GM12878 (cell line): Measurements from ENCODE around the gene HK2. TPM values are rescaled to one million over a fixed set of nuclear protein-coding genes. Genes with fewer than 3 reads are reported as not detected.

Source experiments
- ATAC-seq: fragments of 200-7000 bp; cut with Tn5 transposase; 3 replicates; pipeline ENCODE4 v1.9.1; 2020; ENCODE audit warnings: mild to moderate bottlenecking, moderate library complexity
- BruUV-seq: library from RNA; stranded (reverse); fragments of 400-500 nt; replicated peaks from 2 replicates; lab custom pipeline; 2021; lab: Mats Ljungman, UMichigan
- CTCF ChIA-PET: fragments of 300-600 bp; sonication (Branson Sonifier 250); formaldehyde crosslinking; extraction: SDS; loops from one replicate; lab custom pipeline; 2021; ENCODE audit warnings: inconsistent platforms; lab: Yijun Ruan, JAX
- POLR2A ChIA-PET: fragments of 350-600 bp; formaldehyde crosslinking; extraction: SDS; loops from one replicate; lab custom pipeline; 2021; ENCODE audit warnings: inconsistent platforms; lab: Charles Lee
- RAD21 ChIA-PET: fragments of 300-600 bp; sonication (Branson Sonifier 250); formaldehyde crosslinking; loops from one replicate; lab custom pipeline; 2023; ENCODE audit warnings: antibody characterized with exemption; ENCODE audit not compliant: unreplicated experiment; lab: Charles Lee
- SMC1A ChIA-PET: fragments of 300-600 bp; sonication (Branson Sonifier 250); formaldehyde crosslinking; loops from one replicate; lab custom pipeline; 2023; ENCODE audit not compliant: unreplicated experiment, uncharacterized antibody; lab: Charles Lee
- DNase-seq: peaks from one replicate; pipeline ENCODE4 v3.0.0-alpha.2; 2011; ENCODE audit warnings: low read depth, low spot score
- FAIRE-seq: peaks from 3 replicates; lab custom pipeline; 2011; peaks lifted over from hg19 to GRCh38; lab: Jason Lieb, UNC
- H2AFZ ChIP-seq: 2 replicates; pipeline ENCODE4 v1.6.0; 2011; ENCODE audit warnings: low read depth, low read length, control low read depth; ENCODE audit not compliant: control insufficient read depth
- H3K27ac ChIP-seq: 2 replicates; pipeline ENCODE4 v1.5.1; 2011; ENCODE audit warnings: control low read depth; ENCODE audit not compliant: control insufficient read depth, insufficient read depth
- H3K27me3 ChIP-seq, 2 experiments: replicated peaks in 1 of 2; 2 replicates each; pipeline versions ENCODE4 v1.6.0 to v1.6.1; 2011; ENCODE audit warnings: low read length in 1 of 2; ENCODE audit not compliant: control insufficient read depth in 2 of 2, insufficient read depth in 2 of 2
- H3K36me3 ChIP-seq, 2 experiments: 2 replicates each; pipeline ENCODE4 v1.5.1; 2011; ENCODE audit warnings: low read length in 1 of 2; ENCODE audit not compliant: control insufficient read depth in 2 of 2, insufficient read depth in 2 of 2
- H3K4me1 ChIP-seq: 2 replicates; pipeline ENCODE4 v1.6.1; 2011; ENCODE audit warnings: mild to moderate bottlenecking, low read length, moderate library complexity, mixed read lengths; ENCODE audit not compliant: control insufficient read depth, insufficient read depth
- H3K4me2 ChIP-seq: 2 replicates; pipeline ENCODE4 v1.6.0; 2011; ENCODE audit warnings: control low read depth; ENCODE audit not compliant: control insufficient read depth, insufficient read depth
- H3K4me3 ChIP-seq: fragments of 200-600 bp; sonication (generic); 2 replicates; pipeline ENCODE4 v1.5.1; 2016
- H3K79me2 ChIP-seq: 2 replicates; pipeline ENCODE4 v1.6.0; 2011; ENCODE audit warnings: low read length; ENCODE audit not compliant: control insufficient read depth, insufficient read depth
- H3K9ac ChIP-seq: 2 replicates; pipeline ENCODE4 v1.8.0; 2011; ENCODE audit warnings: low read length, control low read depth, mixed read lengths; ENCODE audit not compliant: control insufficient read depth, insufficient read depth
- H3K9me3 ChIP-seq: replicated peaks from 3 replicates; pipeline ENCODE4 v1.5.1; 2011; ENCODE audit warnings: mild to moderate bottlenecking, low read length; ENCODE audit not compliant: control insufficient read depth, insufficient read depth
- H4K20me1 ChIP-seq: 2 replicates; pipeline ENCODE4 v1.6.0; 2011; ENCODE audit not compliant: control insufficient read depth, insufficient read depth
- E2F4 ChIP-seq: IDR thresholded peaks from 2 replicates; pipeline ENCODE4 v1.6.1; 2012; ENCODE audit warnings: low read depth, low read length, improper control_type of control experiment
- EED ChIP-seq: sonication (generic); IDR thresholded peaks from 2 replicates; pipeline ENCODE4 v1.6.1; 2016; ENCODE audit warnings: antibody characterized with exemption, low read depth
- ESRRA ChIP-seq: IDR thresholded peaks from 2 replicates; pipeline ENCODE4 v1.6.1; 2012; ENCODE audit warnings: mild to moderate bottlenecking, low read length, improper control_type of control experiment
- GABPA ChIP-seq: IDR thresholded peaks from 2 replicates; pipeline ENCODE4 v1.6.1; 2014; ENCODE audit warnings: antibody characterized with exemption, low read depth, mild to moderate bottlenecking, inconsistent platforms
- IKZF2 ChIP-seq, 2 experiments: fragments of 450-650 bp; IDR thresholded peaks; 2 replicates each; pipeline ENCODE4 v1.6.1; 2017; ENCODE audit warnings: mild to moderate bottlenecking in 2 of 2, moderate library complexity in 2 of 2
- MAX ChIP-seq: IDR thresholded peaks from 2 replicates; pipeline ENCODE4 v1.6.1; 2012; ENCODE audit warnings: low read depth, low read length, improper control_type of control experiment
- NR2C1 ChIP-seq: fragments of 450-650 bp; IDR thresholded peaks from 2 replicates; pipeline ENCODE4 v1.6.1; 2017; ENCODE audit warnings: antibody characterized with exemption, mild to moderate bottlenecking, moderate library complexity
- PAX5 ChIP-seq: IDR thresholded peaks from 2 replicates; pipeline ENCODE4 v1.6.1; 2011; ENCODE audit warnings: low read depth, low read length, borderline replicate concordance
- POLR2AphosphoS5 ChIP-seq: IDR thresholded peaks from 2 replicates; pipeline ENCODE4 v1.6.1; 2011; ENCODE audit warnings: mild to moderate bottlenecking, low read length, inconsistent platforms
- POU2F2 ChIP-seq: IDR thresholded peaks from 3 replicates; pipeline ENCODE4 v1.6.1; 2011; ENCODE audit warnings: low read depth, mild to moderate bottlenecking, low read length, borderline replicate concordance
- RELB ChIP-seq: fragments of 450-650 bp; IDR thresholded peaks from 2 replicates; pipeline ENCODE4 v1.6.1; 2017; ENCODE audit warnings: low read depth, mild to moderate bottlenecking, moderate library complexity
- RFX5 ChIP-seq: IDR thresholded peaks from 2 replicates; pipeline ENCODE4 v1.6.1; 2011; ENCODE audit warnings: low read depth, low read length, improper control_type of control experiment
- SREBF2 ChIP-seq: IDR thresholded peaks from 2 replicates; pipeline ENCODE4 v1.6.1; 2012; ENCODE audit warnings: mild to moderate bottlenecking, low read length
- TAF1 ChIP-seq: IDR thresholded peaks from 2 replicates; pipeline ENCODE4 v1.6.1; 2011; ENCODE audit warnings: mild to moderate bottlenecking, low read depth, low read length, borderline replicate concordance
- ZBED1 ChIP-seq: IDR thresholded peaks from 2 replicates; pipeline ENCODE4 v1.6.1; 2016; ENCODE audit warnings: borderline replicate concordance
- ZNF384 ChIP-seq: IDR thresholded peaks from 2 replicates; pipeline ENCODE4 v1.6.1; 2012; ENCODE audit warnings: low read depth, mild to moderate bottlenecking, low read length, improper control_type of control experiment, borderline replicate concordance
- ZSCAN29 ChIP-seq: fragments of 450-650 bp; IDR thresholded peaks from 2 replicates; pipeline ENCODE4 v1.6.1; 2017; ENCODE audit warnings: mild to moderate bottlenecking, moderate library complexity
- WGBS: methylation state at CpG from one replicate; pipeline ENCODE4 v1.1.6; 2016; ENCODE audit warnings: low lambda C conversion rate; ENCODE audit not compliant: insufficient replicate concordance, insufficient coverage; ENCODE audit errors: missing lambda C conversion rate; 5-methylcytosine and 5-hydroxymethylcytosine counted together
- in situ Hi-C: fragments of 300-500 bp; cut with MboI; formaldehyde crosslinking; loops from 9 replicates; pipeline ENCODE4 v1.14.3; 2018; ENCODE audit warnings: mixed read lengths
- intact Hi-C: fragments of 100-400 bp; cut with micrococcal nuclease; formaldehyde crosslinking; loops from one replicate; pipeline ENCODE4 v1.14.2; 2022; ENCODE audit not compliant: unreplicated experiment
- polyA plus RNA-seq, 11 experiments: library from polyadenylated mRNA; depleted of rRNA in 4 of 11; unstranded in 6 of 11; stranded (reverse) in 5 of 11; fragments of >200 nt; fragmentation: Nextera tagmentation in 4 of 11; fragmentation: Illumina TruSeq in 1 of 11; extraction: Ambion mirVana in 4 of 11; extraction: Trizol in 1 of 11; gene quantifications; 1 replicate in 1 of 11; 2 replicates in 10 of 11; pipeline versions ENCODE4 v1.2.1 to v1.2.3, GENCODE V29; 2011 to 2016; ENCODE audit warnings: inconsistent platforms in 2 of 11, missing spikeins in 2 of 11, low read depth in 1 of 11
- total RNA-seq, 4 experiments: library from RNA; depleted of rRNA in 3 of 4; stranded (reverse); fragments of >200 nt in 3 of 4; fragmentation: Illumina TruSeq in 1 of 4; extraction: Trizol in 1 of 4; gene quantifications; 2 replicates each; pipeline versions ENCODE4 v1.2.1 to v1.2.3, GENCODE V29; 2013 to 2021

Gene HK2
- total and polyA plus RNA-seq, 10 of the 15 experiments (the other 5 are each of a cell fraction or from before 2014, with no cell fraction given), result 5.0 to 73.1 (median 20.2) TPM

GRCh38 chr2:74856004-74856578, 22.2 kb downstream of the HK2 start:
- POLR2A ChIA-PET, result no interaction called here
- ATAC-seq, result no peak
- SMC1A ChIA-PET, result interaction anchor here (0.6 to 2.8 kb wide), 2 partner anchors 19 to 630 kb away, joined by 3 to 12 read pairs; no protein-coding TSS in a partner anchor
- Histone ChIP-seq H3K4me1 (peaks cover 4% of the 10 kb centered on the region; the same call in 1 of the 2 replicates), H3K27ac (no peak overlapping the region), H2AFZ (no peak overlapping the region), H3K9me3 (no peaks in the 10 kb centered on the region), H3K9ac (no peak overlapping the region), H3K4me2 (no peak overlapping the region), H3K36me3 (peaks cover 16 to 39% of the 10 kb centered on the region in 2 experiments), H3K4me3 (no peak overlapping the region), H3K27me3 (no peaks in the 10 kb centered on the region), H4K20me1 (peaks cover 3% of the 10 kb centered on the region; the same call in 1 of the 2 replicates), H3K79me2 (peaks cover 38% of the 10 kb centered on the region)
- in situ Hi-C loops, result no loop called here
- RAD21 ChIA-PET, result interaction anchor here (0.9 kb wide), 1 partner anchor 8 kb away, joined by 3 read pairs; no protein-coding TSS in a partner anchor
- no peak for FAIRE-seq
- intact Hi-C loops, result no loop called here
- DNase-seq, result no peak
- CTCF ChIA-PET, result interaction anchor here (3.2 kb wide), 1 partner anchor 20 kb away, joined by 13 read pairs; no protein-coding TSS in a partner anchor
- 89% methylated on average over 7 of the region's 10 CpGs for WGBS
- BruUV-seq, result no TSS peak
- TF ChIP-seq EED (no peak), RELB (no peak), IKZF2 (IDR thresholded peaks at IDR 0.05) (no peak), TAF1 (no peak), GABPA (no peak), NR2C1 (no peak), ZBED1 (no peak), POLR2AphosphoS5 (no peak), E2F4 (no peak), PAX5 (no peak), POU2F2 (no peak), MAX (no peak), ZNF384 (no peak), RFX5 (no peak), ZSCAN29 (no peak), SREBF2 (no peak), ESRRA (no peak)
